K562 (cell line): ENCODE results near the gene XRN2. TPM values are rescaled to one million over a fixed set of nuclear protein-coding genes. Genes with fewer than 3 reads are reported as not detected.

Experiments
- BDP1 ChIP-seq: IDR thresholded peaks from 3 replicates; pipeline ENCODE4 v1.6.1; 2011; ENCODE audit not compliant: insufficient read length, insufficient read depth
- CBX2 ChIP-seq: fragments of 200-600 bp; sonication (generic); IDR thresholded peaks from one replicate; pipeline ENCODE4 v1.6.1; 2012; ENCODE audit warnings: mild to moderate bottlenecking, low read length, inconsistent platforms; ENCODE audit not compliant: insufficient read depth, poor library complexity, severe bottlenecking
- CEBPG ChIP-seq, 3 experiments: fragments of 200-800 bp in 1 of 3; sonication (Bioruptor generic) in 1 of 3; sonication (generic) in 1 of 3; formaldehyde crosslinking in 1 of 3; IDR thresholded peaks in 2 of 3; conservative IDR thresholded peaks in 1 of 3; 2 replicates each; pipeline versions ENCODE4 v1.6.1 to v1.8.0; 2016 to 2022; ENCODE audit warnings: missing compliant biosample characterization in 2 of 3, missing genetic modification characterization in 2 of 3, mild to moderate bottlenecking in 1 of 3, missing genetic modification reagents in 1 of 3
- E2F8 ChIP-seq: fragments of 450-650 bp; IDR thresholded peaks from 2 replicates; pipeline ENCODE4 v1.7.1; 2018; ENCODE audit warnings: mild to moderate bottlenecking, low read depth; ENCODE audit not compliant: partially characterized antibody
- GTF2B ChIP-seq: IDR thresholded peaks from 2 replicates; pipeline ENCODE4 v1.6.1; 2011; ENCODE audit not compliant: insufficient read length; ENCODE audit errors: extremely low read depth
- MCM3 ChIP-seq: fragments of 450-650 bp; IDR thresholded peaks from 2 replicates; pipeline ENCODE4 v1.6.1; 2016
- NBN ChIP-seq: fragments of 450-650 bp; IDR thresholded peaks from 2 replicates; pipeline ENCODE4 v1.6.1; 2016; ENCODE audit warnings: low read depth, mild to moderate bottlenecking
- OTX1 ChIP-seq: fragments of 450-650 bp; formaldehyde crosslinking; IDR thresholded peaks from 2 replicates; pipeline ENCODE4 v1.4.0; 2022; ENCODE audit warnings: mild to moderate bottlenecking
- PHF20 ChIP-seq: fragments of 450-650 bp; IDR thresholded peaks from 2 replicates; pipeline ENCODE4 v1.6.1; 2018; ENCODE audit not compliant: partially characterized antibody
- POLR3A ChIP-seq: IDR thresholded peaks from 2 replicates; pipeline ENCODE4 v1.6.1; 2011; ENCODE audit warnings: borderline replicate concordance, mild to moderate bottlenecking, moderate library complexity; ENCODE audit not compliant: insufficient read length, insufficient read depth; ENCODE audit errors: extremely low read depth
- TAF7 ChIP-seq: fragments of 450-650 bp; IDR thresholded peaks from 2 replicates; pipeline ENCODE4 v1.6.1; 2016; ENCODE audit warnings: missing genetic modification characterization, missing compliant biosample characterization
- THRA ChIP-seq: fragments of 450-650 bp; IDR thresholded peaks from 2 replicates; pipeline ENCODE4 v1.6.1; 2017; ENCODE audit warnings: mild to moderate bottlenecking, moderate library complexity
- YBX1 ChIP-seq: fragments of 450-650 bp; IDR thresholded peaks from 2 replicates; pipeline ENCODE4 v1.7.1; 2016; ENCODE audit warnings: mild to moderate bottlenecking
- ZKSCAN3 ChIP-seq: fragments of 250-450 bp; sonication (Bioruptor Pico); IDR thresholded peaks from 2 replicates; pipeline ENCODE4 v1.4.0; 2020
- polyA plus RNA-seq, 8 experiments: library from polyadenylated mRNA; depleted of rRNA in 4 of 8; stranded (reverse) in 5 of 8; unstranded in 3 of 8; fragments of >200 nt; fragmentation: Nextera tagmentation in 2 of 8; fragmentation: Illumina TruSeq in 1 of 8; extraction: Ambion mirVana in 2 of 8; extraction: Trizol in 1 of 8; gene quantifications; 2 replicates each; pipeline versions ENCODE4 v1.2.1 to v1.2.3, GENCODE V29; 2011 to 2014; ENCODE audit warnings: inconsistent platforms in 1 of 8, missing spikeins in 1 of 8
- total RNA-seq, 7 experiments: library from RNA; depleted of rRNA in 6 of 7; stranded (reverse); fragments of >200 nt in 6 of 7; fragmentation: Illumina TruSeq in 2 of 7; extraction: Trizol in 2 of 7; gene quantifications; 2 replicates each; pipeline versions ENCODE4 v1.2.1 to v1.2.3, GENCODE V29; 2011 to 2021; ENCODE audit warnings: low replicate concordance in 1 of 7

XRN2 gene
- total and polyA plus RNA-seq, 9 of the 15 experiments (the other 6 are each of a cell fraction or from before 2014, with no cell fraction given): 41.8 to 67.3 (median 51.4) TPM

- TF ChIP-seq CBX2: no peak
- TF ChIP-seq YBX1: no peak
- TF ChIP-seq CEBPG (CRISPR knock-in tag; IDR thresholded peaks at IDR 0.05): no peak
- no peak for TF ChIP-seq CEBPG (tag; conservative IDR thresholded peaks at IDR 0.05 in 1 of 2, IDR thresholded peaks at IDR 0.05 in 1 of 2)
- no peak for TF ChIP-seq GTF2B
- no peak for TF ChIP-seq MCM3
- TF ChIP-seq BDP1: no peak
- TF ChIP-seq ZKSCAN3: no peak
- TF ChIP-seq POLR3A: no peak
- TF ChIP-seq THRA: no peak
- TF ChIP-seq TAF7 (tag): no peak
- TF ChIP-seq NBN: no peak
- TF ChIP-seq E2F8: no peak
- no peak for TF ChIP-seq OTX1 (CRISPR knock-in tag)
- TF ChIP-seq PHF20: no peak
Measured at GRCh38 chr20:21291026-21291425, 12.1 kb upstream of the XRN2 start (continued).
